ENCODE measurements around the gene IL3RA. TPM values are rescaled to one million over a fixed set of nuclear protein-coding genes. Genes with fewer than 3 reads are reported as not detected.

Gene IL3RA
- polyA plus RNA-seq, 1 donor (not counting 4 experiments of a cell fraction or from before 2014, with no cell fraction given): not detected

- DNase-seq (ENCODE audit: low read depth, low spot score): no peak
- H3K79me2 ChIP-seq (ENCODE audit: control insufficient read depth, insufficient read depth, low read length): no peaks in the 10 kb centered on the region
- H3K27ac ChIP-seq (ENCODE audit: control insufficient read depth, insufficient read depth, low read length): no peak overlapping the region
- dilution Hi-C loops (cut with MboI; ENCODE audit: extremely low pct_ligation_motif_present, low sequenced_read_pairs): no loop called here
- no peaks in the 10 kb centered on the region for H4K20me1 ChIP-seq (ENCODE audit: control insufficient read depth, extremely low read depth, insufficient read depth, low read length)
- no peaks in the 10 kb centered on the region for H3K27me3 ChIP-seq (ENCODE audit: control insufficient read depth, extremely low read depth, insufficient read depth, low read length)
- H2AFZ ChIP-seq (ENCODE audit: control insufficient read depth, low read length): no peak overlapping the region
- H3K9me1 ChIP-seq (ENCODE audit: control insufficient read depth, extremely low read depth, insufficient read depth, low read length): no peaks in the 10 kb centered on the region
- no peak overlapping the region for H3K4me3 ChIP-seq (ENCODE audit: control insufficient read depth in 2 of 3, extremely low read depth in 1 of 3, insufficient read depth in 2 of 3, low read depth in 1 of 3, low read length in 3 of 3)
- no peak overlapping the region for H3K4me2 ChIP-seq (ENCODE audit: control insufficient read depth, extremely low read depth, insufficient read depth, low read depth, low read length)
- TF ChIP-seq CTCF (optimal IDR thresholded peaks at IDR 0.05 in 1 of 3, IDR thresholded peaks at IDR 0.05 in 1 of 3, conservative IDR thresholded peaks at IDR 0.05 in 1 of 3; ENCODE audit: extremely low read depth in 1 of 3, insufficient read depth in 2 of 3, low read length in 3 of 3): no peak
- no peak for TF ChIP-seq EZH2 (IDR thresholded peaks at IDR 0.05; ENCODE audit: low read length)
- peaks cover 7% of the 10 kb centered on the region for H3K9me3 ChIP-seq (ENCODE audit: control insufficient read depth, low read depth, low read length)
- H3K4me1 ChIP-seq (ENCODE audit: control insufficient read depth, extremely low read depth, insufficient read depth, low read length): no peaks in the 10 kb centered on the region
- no peaks in the 10 kb centered on the region for H3K36me3 ChIP-seq (ENCODE audit: control insufficient read depth in 2 of 2, extremely low read depth in 1 of 2, insufficient read depth in 2 of 2, low read length in 2 of 2)
- FAIRE-seq: no peak
- H3K9ac ChIP-seq (ENCODE audit: control insufficient read depth, extremely low read depth, insufficient read depth, low read length): no peak overlapping the region
Observed at GRCh38 chrX:1316527-1316926, 20.1 kb upstream of the IL3RA start.

GRCh38 chrX:1321674-1322073 is 14.9 kb upstream of the IL3RA start:
- Histone ChIP-seq H3K9me3 (ENCODE audit: control insufficient read depth, low read depth, low read length) (no peaks in the 10 kb centered on the region), H3K9ac (ENCODE audit: control insufficient read depth, extremely low read depth, insufficient read depth, low read length) (no peak overlapping the region)

More at GRCh38 chrX:1321674-1322073, 14.9 kb upstream of the IL3RA start:
- TF ChIP-seq CTCF (optimal IDR thresholded peaks at IDR 0.05 in 1 of 3, IDR thresholded peaks at IDR 0.05 in 1 of 3, conservative IDR thresholded peaks at IDR 0.05 in 1 of 3; ENCODE audit: extremely low read depth in 1 of 3, insufficient read depth in 2 of 3, low read length in 3 of 3): no peak
- TF ChIP-seq EZH2 (IDR thresholded peaks at IDR 0.05; ENCODE audit: low read length): no peak
- DNase-seq (ENCODE audit: low read depth, low spot score): no peak
- Histone ChIP-seq H3K9me1 (ENCODE audit: control insufficient read depth, extremely low read depth, insufficient read depth, low read length) (no peaks in the 10 kb centered on the region), H3K4me3 (ENCODE audit: control insufficient read depth in 2 of 3, extremely low read depth in 1 of 3, insufficient read depth in 2 of 3, low read depth in 1 of 3, low read length in 3 of 3) (no peak overlapping the region), H3K79me2 (ENCODE audit: control insufficient read depth, insufficient read depth, low read length) (no peaks in the 10 kb centered on the region), H2AFZ (ENCODE audit: control insufficient read depth, low read length) (no peak overlapping the region), H3K4me2 (ENCODE audit: control insufficient read depth, extremely low read depth, insufficient read depth, low read depth, low read length) (no peak overlapping the region), H4K20me1 (ENCODE audit: control insufficient read depth, extremely low read depth, insufficient read depth, low read length) (no peaks in the 10 kb centered on the region), H3K36me3 (ENCODE audit: control insufficient read depth in 2 of 2, extremely low read depth in 1 of 2, insufficient read depth in 2 of 2, low read length in 2 of 2) (no peaks in the 10 kb centered on the region), H3K27me3 (ENCODE audit: control insufficient read depth, extremely low read depth, insufficient read depth, low read length) (no peaks in the 10 kb centered on the region), H3K4me1 (ENCODE audit: control insufficient read depth, extremely low read depth, insufficient read depth, low read length) (no peaks in the 10 kb centered on the region), H3K27ac (ENCODE audit: control insufficient read depth, insufficient read depth, low read length) (no peak overlapping the region)
- no peak for FAIRE-seq
- dilution Hi-C loops (cut with MboI; ENCODE audit: extremely low pct_ligation_motif_present, low sequenced_read_pairs): no loop called here
